Hematopoietic multipotent progenitor cell treated with erythropoietin and hydrocortisone succinate and interleukin-3 and kit ligand, for 6 days (in vitro differentiated cells): ENCODE results near the gene IKBKG.
A peak's percentile ranks its signal among the peaks of the same experiment; 100 is the strongest.
"Not testable (repeated sequence)": the region's sequence is repeated elsewhere in the genome, so short reads cannot be mapped to it uniquely, and the experiment has no call there.

Source experiments
- DNase-seq: peaks from one replicate; pipeline ENCODE4 v3.0.0-alpha.2; 2015

IKBKG gene

GRCh38 chrX:154560326-154560725 lies 12.9 kb downstream of the IKBKG start:
- DNase-seq = not testable (repeated sequence)

- not testable (repeated sequence) for DNase-seq
These were observed 14.9 kb downstream of the IKBKG start for GRCh38 chrX:154562295-154562694.

GRCh38 chrX:154570361-154570760 lies 22.9 kb downstream of the IKBKG start:
- not testable (repeated sequence) for DNase-seq

GRCh38 chrX:154573061-154573460 lies 25.6 kb downstream of the IKBKG start:
- DNase-seq = not testable (repeated sequence)

GRCh38 chrX:154575076-154575475 lies 27.7 kb downstream of the IKBKG start:
- not testable (repeated sequence) for DNase-seq

GRCh38 chrX:154582994-154583393 lies 35.6 kb downstream of the IKBKG start:
- DNase-seq = not testable (repeated sequence)

GRCh38 chrX:154584585-154585183 lies 37.3 kb downstream of the IKBKG start, which contains the start of gene CTAG1A:
Gene CTAG1A, plus strand, starts transcription at chrX:154585133. Its CDS starts 74 bp downstream, at chrX:154585207.
- not testable (repeated sequence) for DNase-seq

- not testable (repeated sequence) for DNase-seq
These were observed 43.0 kb downstream of the IKBKG start for GRCh38 chrX:154590415-154590814.

- DNase-seq = no peak
These were observed 45.1 kb downstream of the IKBKG start for GRCh38 chrX:154592505-154592904.

- DNase-seq = no peak
These were observed 45.8 kb downstream of the IKBKG start for GRCh38 chrX:154593201-154593600.

GRCh38 chrX:154594491-154594890 lies 47.1 kb downstream of the IKBKG start:
- no peak for DNase-seq

- no peak for DNase-seq
These were observed 48.3 kb downstream of the IKBKG start for GRCh38 chrX:154595559-154596249.

- peak; percentile 7 for DNase-seq
These were observed 49.0 kb downstream of the IKBKG start for GRCh38 chrX:154596290-154596929.

- no peak for DNase-seq
These were observed 49.8 kb downstream of the IKBKG start for GRCh38 chrX:154597221-154597620.

- no peak for DNase-seq
These were observed 51.2 kb downstream of the IKBKG start for GRCh38 chrX:154598656-154599055.

GRCh38 chrX:154599531-154599930 lies 52.1 kb downstream of the IKBKG start:
- no peak for DNase-seq

- no peak for DNase-seq
These were observed 53.4 kb downstream of the IKBKG start for GRCh38 chrX:154600759-154601374.

- DNase-seq = no peak
These were observed 54.8 kb downstream of the IKBKG start for GRCh38 chrX:154602226-154602625.

GRCh38 chrX:154602766-154603437 lies 55.5 kb downstream of the IKBKG start:
- DNase-seq = no peak

GRCh38 chrX:154603438-154604430 lies 56.3 kb downstream of the IKBKG start:
- peak; percentile 6 for DNase-seq

- no peak for DNase-seq
These were observed 58.1 kb downstream of the IKBKG start for GRCh38 chrX:154605566-154605965.

- no peak for DNase-seq
These were observed 60.0 kb downstream of the IKBKG start for GRCh38 chrX:154607370-154607769.
